AG20443 (cell line): ENCODE data around the gene STT3B.
A peak's percentile ranks its signal among the peaks of the same experiment; 100 is the strongest.

Experiments used
- DNase-seq: peaks from one replicate; pipeline ENCODE4 v3.0.0; 2012; ENCODE audit warnings: low spot score, mixed read lengths

STT3B gene

GRCh38 chr3:31521468-31521867 is 11.3 kb upstream of the STT3B start:
- no peak for DNase-seq

DNA sequence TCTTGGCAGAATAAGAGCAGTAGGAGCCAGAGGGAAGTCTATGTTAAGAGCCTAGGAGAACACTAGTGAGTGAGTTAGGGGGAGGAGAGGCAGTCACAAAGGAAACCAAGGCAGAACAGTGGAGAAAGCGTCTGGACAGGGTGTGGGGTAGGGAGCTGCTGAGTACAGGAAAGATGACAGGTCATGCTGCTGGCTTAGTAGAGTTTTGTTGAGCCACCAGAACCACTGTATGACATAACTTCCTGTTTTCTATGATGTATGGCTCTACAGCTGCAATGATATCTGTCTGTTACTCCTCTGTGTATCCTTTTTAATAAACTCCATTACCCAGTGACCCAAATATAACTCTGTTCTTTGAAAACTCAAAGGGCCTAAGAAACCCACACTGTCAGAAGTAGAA is 10.6 kb upstream of the STT3B start:
- no peak for DNase-seq

- no peak for DNase-seq
These were observed 9.2 kb upstream of the STT3B start for GRCh38 chr3:31523543-31523942.

DNA sequence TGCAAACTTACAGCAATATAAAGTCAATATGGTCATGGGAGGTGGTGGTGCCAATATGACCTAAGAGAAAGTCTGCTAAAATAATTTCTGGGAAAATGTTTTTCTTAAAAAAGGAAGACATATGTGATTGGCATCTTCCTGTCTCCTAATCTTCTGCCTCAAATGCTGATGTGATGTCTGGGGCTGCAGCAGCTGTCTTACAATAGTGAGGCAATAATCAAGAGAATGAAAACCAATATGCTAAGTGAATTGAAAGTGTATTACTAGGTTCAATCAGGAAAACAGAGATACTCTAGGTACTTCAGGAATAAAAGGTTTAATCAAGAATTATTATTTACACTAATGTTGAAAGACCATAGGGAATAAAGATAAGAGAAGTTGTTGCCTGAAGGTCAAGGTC is 7.2 kb upstream of the STT3B start:
- no peak for DNase-seq

GRCh38 chr3:31529421-31529820 is 3.3 kb upstream of the STT3B start:
- DNase-seq, result no peak

DNA sequence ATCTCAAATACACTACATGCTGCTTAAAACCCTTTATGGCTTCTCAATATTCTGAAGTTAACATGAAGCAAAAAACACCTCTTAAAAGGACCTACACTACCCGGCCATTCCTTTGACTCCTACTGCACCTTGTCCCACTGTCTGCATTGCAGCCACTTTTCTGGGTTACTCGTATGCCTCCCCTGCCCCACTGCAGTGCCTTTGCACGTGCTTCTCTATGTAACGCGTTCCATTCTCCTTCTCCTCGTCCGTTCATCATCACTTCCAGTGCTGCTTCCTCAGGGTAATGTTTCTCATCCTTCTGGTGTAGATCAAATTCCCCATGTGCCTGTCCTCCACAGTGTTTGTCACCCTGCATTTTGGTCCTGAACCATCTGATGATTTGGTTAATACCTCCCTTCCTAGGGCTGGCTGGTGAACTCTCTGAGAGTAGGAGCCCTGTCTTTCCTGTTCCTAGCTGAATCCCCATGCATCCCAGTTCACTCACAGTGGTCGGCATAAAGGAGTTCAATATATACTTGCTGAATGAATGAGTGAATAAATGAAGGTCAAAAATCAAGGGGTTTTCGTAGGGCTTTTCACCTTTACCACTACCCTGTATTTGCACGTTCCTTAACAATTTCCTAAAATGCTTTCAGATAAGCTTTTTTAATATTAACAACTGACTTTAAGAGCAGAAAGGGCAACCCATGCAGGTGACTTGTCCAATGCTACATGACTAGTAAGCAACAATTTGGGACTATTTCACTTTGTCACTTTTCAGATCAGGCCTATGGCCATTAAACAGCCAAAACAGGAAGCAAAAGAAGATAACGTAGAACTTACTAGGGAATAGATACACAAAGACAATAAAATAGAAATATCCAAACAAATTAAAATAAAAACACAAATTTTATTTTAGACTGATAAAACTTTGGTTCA is 2.4 kb upstream of the STT3B start:
- DNase-seq, result no peak

DNA sequence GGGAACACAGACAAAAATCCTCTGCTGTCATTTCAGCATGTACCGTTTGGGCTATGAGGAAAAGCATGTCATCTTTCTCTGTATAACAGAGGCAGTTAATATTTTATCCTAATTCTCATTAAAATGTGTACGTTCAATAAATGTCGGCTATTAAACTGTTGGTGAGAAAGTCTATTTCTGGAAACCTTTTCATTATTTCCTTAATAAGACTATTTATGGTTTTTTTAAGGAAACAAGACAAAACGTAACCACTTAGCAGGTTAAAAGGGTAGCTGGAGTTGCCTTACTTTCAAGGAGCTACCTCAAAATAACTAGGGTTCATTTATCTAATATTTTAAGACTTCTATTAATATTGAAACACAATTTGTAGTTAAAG is 1.8 kb upstream of the STT3B start:
- no peak for DNase-seq

DNA sequence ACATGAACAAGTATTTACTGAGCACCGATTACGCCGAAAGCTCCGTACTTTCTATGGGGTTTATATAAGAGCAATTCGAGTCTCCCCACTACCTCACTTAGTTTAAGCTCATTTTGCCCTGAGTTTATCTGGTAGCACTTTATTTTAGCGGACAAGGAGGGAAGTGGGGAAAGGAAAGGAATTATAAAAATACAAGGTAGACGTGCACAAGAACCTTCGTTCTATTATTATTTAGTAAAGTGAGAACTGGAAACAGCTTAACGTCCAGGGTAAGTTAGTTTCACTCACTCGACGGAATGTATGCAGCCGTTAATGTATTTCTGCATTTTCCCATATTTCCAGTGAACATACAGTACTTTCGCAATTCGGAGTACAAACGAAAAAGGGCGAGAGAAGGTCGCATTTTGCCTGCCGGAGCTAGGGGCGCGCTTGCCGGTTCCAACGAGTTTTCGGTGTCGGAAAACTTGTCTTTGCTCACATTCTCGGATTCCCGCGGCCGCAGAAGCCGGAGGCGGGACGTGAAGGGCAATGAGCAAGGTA is 1.2 kb upstream of the STT3B start:
- no peak for DNase-seq

GRCh38 chr3:31531992-31532586 is 636 bp upstream of the STT3B start:
- DNase-seq, result peak; percentile 99

- peak; percentile 53 for DNase-seq
These were observed 692 bp downstream of the STT3B start for GRCh38 chr3:31533169-31534064.

- no peak for DNase-seq
These were observed 1.3 kb downstream of the STT3B start for GRCh38 chr3:31534065-31534425.

- no peak for DNase-seq
These were observed 3.8 kb downstream of the STT3B start for GRCh38 chr3:31536497-31536896.

- no peak for DNase-seq
These were observed 6.1 kb downstream of the STT3B start for GRCh38 chr3:31538801-31539200.

DNA sequence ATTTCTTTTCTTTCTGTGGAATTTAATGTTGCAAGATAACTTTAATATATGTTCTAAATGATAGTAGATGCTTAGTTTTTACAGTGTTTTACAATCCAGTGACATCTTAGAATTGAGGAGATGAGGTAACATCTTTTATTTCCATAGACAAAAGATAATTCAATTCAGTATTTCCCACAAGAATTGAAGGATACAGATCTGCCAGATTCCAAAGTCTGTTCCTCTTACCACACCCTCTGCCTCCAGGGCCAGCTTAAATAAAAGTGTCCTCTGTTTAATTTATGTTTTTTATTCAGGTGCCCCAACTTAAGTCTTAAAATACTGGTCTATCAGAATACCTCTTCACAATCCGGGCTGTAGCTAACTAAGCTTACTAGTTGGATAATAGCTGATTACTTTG is 6.5 kb downstream of the STT3B start:
- DNase-seq, result no peak

- no peak for DNase-seq
These were observed 8.4 kb downstream of the STT3B start for GRCh38 chr3:31541089-31541488.

GRCh38 chr3:31542246-31542645 is 9.5 kb downstream of the STT3B start:
- DNase-seq, result no peak

GRCh38 chr3:31543375-31543774 is 10.7 kb downstream of the STT3B start:
- DNase-seq, result no peak

- DNase-seq, result no peak
These were observed 11.9 kb downstream of the STT3B start for GRCh38 chr3:31544634-31545033.

GRCh38 chr3:31546162-31546561 is 13.4 kb downstream of the STT3B start:
- DNase-seq, result peak; percentile 14

DNA sequence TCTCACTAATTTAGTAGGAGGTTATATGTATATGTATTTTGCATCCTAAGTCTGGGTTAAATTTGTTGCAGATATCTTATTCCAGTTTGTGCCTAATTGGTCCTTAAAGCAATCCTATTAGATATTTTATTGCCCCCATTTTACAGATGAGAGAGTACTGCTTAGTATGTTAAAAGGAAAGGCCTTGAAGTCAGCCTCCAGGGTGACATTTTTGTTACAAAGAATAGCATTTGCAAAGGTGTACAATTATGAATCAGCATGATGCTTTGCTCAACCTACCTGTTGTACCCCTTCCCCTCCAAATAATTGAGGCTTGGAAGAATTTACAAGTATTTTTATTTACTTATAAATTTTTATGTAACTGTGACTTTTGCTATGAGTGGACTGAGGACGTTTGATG is 14.0 kb downstream of the STT3B start:
- DNase-seq, result no peak

- DNase-seq, result peak; percentile 32
These were observed 17.9 kb downstream of the STT3B start for GRCh38 chr3:31550452-31551251.

GRCh38 chr3:31551646-31552045 is 18.9 kb downstream of the STT3B start:
- DNase-seq, result no peak
